Measurements from ENCODE around the gene FLNB. TPM values are rescaled to one million over a fixed set of nuclear protein-coding genes. Genes with fewer than 3 reads are reported as not detected.

Gene FLNB
- total and polyA plus RNA-seq, 2 of the 13 experiments (the other 11 are each of a cell fraction or from before 2014, with no cell fraction given), result 106 to 130 TPM

GRCh38 chr3:58188921-58189451 lies 180.8 kb downstream of the FLNB start (continued):
- TF ChIP-seq ZNF720 (CRISPR knock-in tag; IDR thresholded peaks at IDR 0.05) (no peak), AHDC1 (CRISPR knock-in tag; IDR thresholded peaks at IDR 0.05; ENCODE audit: borderline replicate concordance) (peak; percentile 78; the same call in 1 of the 2 replicates), ZNF792 (CRISPR knock-in tag; IDR thresholded peaks at IDR 0.05) (peak; percentile 68; the same call in 1 of the 2 replicates), GFI1 (CRISPR knock-in tag; IDR thresholded peaks at IDR 0.05; ENCODE audit: borderline replicate concordance) (peak; percentile 85), ZNF546 (CRISPR knock-in tag; conservative IDR thresholded peaks at IDR 0.05) (no peak), ZNF513 (CRISPR knock-in tag; conservative IDR thresholded peaks at IDR 0.05) (no peak), PRPF4 (IDR thresholded peaks at IDR 0.05; ENCODE audit: low read depth, low read length, poor library complexity, severe bottlenecking) (peak; percentile 83), ZKSCAN5 (CRISPR knock-in tag; IDR thresholded peaks at IDR 0.05) (0 out of 2 replicates have a peak, but pooled peaks have one; percentile 70), ESRRA (CRISPR knock-in tag; IDR thresholded peaks at IDR 0.05; ENCODE audit: low read depth) (peak; percentile 47; the same call in 1 of the 2 replicates), PBX2 (CRISPR knock-in tag; IDR thresholded peaks at IDR 0.05) (no peak), ZBTB42 (CRISPR knock-in tag; IDR thresholded peaks at IDR 0.05) (no peak), SP2 (CRISPR knock-in tag; IDR thresholded peaks at IDR 0.05) (no peak), ZNF24 (IDR thresholded peaks at IDR 0.05) (no peak), MTA1 (CRISPR knock-in tag; IDR thresholded peaks at IDR 0.05; ENCODE audit: borderline replicate concordance) (no peak), NR3C1 (CRISPR knock-in tag; IDR thresholded peaks at IDR 0.05) (no peak), MIER3 (CRISPR knock-in tag; IDR thresholded peaks at IDR 0.05; ENCODE audit: borderline replicate concordance) (peak; percentile 36; the same call in 1 of the 2 replicates), ZMYM2 (CRISPR knock-in tag; IDR thresholded peaks at IDR 0.05) (no peak), SOX13 (IDR thresholded peaks at IDR 0.05) (0 out of 2 replicates have a peak, but pooled peaks have one; percentile 55), SOX13 (CRISPR knock-in tag; conservative IDR thresholded peaks at IDR 0.05 in 1 of 2, IDR thresholded peaks at IDR 0.05 in 1 of 2) (peak in 1 of 2 experiments; percentile 88; a peak in 2 of 4 replicates), ZFP36 (IDR thresholded peaks at IDR 0.05; ENCODE audit: borderline replicate concordance, low read depth, low read length, partially characterized antibody) (no peak)
